HepG2 (cell line): Measurements from ENCODE around the gene CD40. TPM values are rescaled to one million over a fixed set of nuclear protein-coding genes. Genes with fewer than 3 reads are reported as not detected.

Experiments used
- AHR ChIP-seq: IDR thresholded peaks from 2 replicates; pipeline ENCODE4 v1.6.1; 2018; ENCODE audit warnings: missing genetic modification reagents, missing compliant biosample characterization
- CHD2 ChIP-seq: IDR thresholded peaks from 2 replicates; pipeline ENCODE4 v1.6.1; 2011; ENCODE audit warnings: low read depth, low read length, improper control_type of control experiment
- EED ChIP-seq: sonication (generic); formaldehyde crosslinking; IDR thresholded peaks from 2 replicates; pipeline ENCODE4 v1.5.0; 2020; ENCODE audit warnings: mild to moderate bottlenecking, missing genetic modification reagents
- ETV6 ChIP-seq: sonication (generic); formaldehyde crosslinking; conservative IDR thresholded peaks from 2 replicates; pipeline ENCODE4 v1.4.0; 2020; ENCODE audit warnings: missing genetic modification reagents
- JUNB ChIP-seq: sonication (generic); formaldehyde crosslinking; IDR thresholded peaks from 2 replicates; pipeline ENCODE4 v1.8.0; 2022; ENCODE audit warnings: missing genetic modification reagents, mild to moderate bottlenecking, borderline replicate concordance
- MEIS2 ChIP-seq: sonication (generic); formaldehyde crosslinking; IDR thresholded peaks from 2 replicates; pipeline ENCODE4 v1.9.0; 2021; ENCODE audit warnings: mild to moderate bottlenecking, missing genetic modification reagents
- MYNN ChIP-seq: sonication (generic); formaldehyde crosslinking; IDR thresholded peaks from 2 replicates; pipeline ENCODE4 v1.4.0; 2020; ENCODE audit warnings: mild to moderate bottlenecking, low read depth, missing genetic modification reagents
- NFE2L1 ChIP-seq: sonication (generic); formaldehyde crosslinking; IDR thresholded peaks from 2 replicates; pipeline ENCODE4 v1.4.0; 2020; ENCODE audit warnings: missing genetic modification reagents, mild to moderate bottlenecking, borderline replicate concordance
- NR1H2 ChIP-seq: sonication (generic); formaldehyde crosslinking; IDR thresholded peaks from 2 replicates; pipeline ENCODE4 v1.8.1; 2022; ENCODE audit warnings: low read depth, missing genetic modification reagents, borderline replicate concordance
- POLR2G ChIP-seq: fragments of 200-400 bp; formaldehyde crosslinking; IDR thresholded peaks from 2 replicates; pipeline ENCODE4 v1.6.1; 2018; ENCODE audit warnings: mild to moderate bottlenecking, low read depth, low read length, moderate library complexity
- RBAK ChIP-seq: sonication (generic); formaldehyde crosslinking; IDR thresholded peaks from 2 replicates; pipeline ENCODE4 v1.5.1; 2020; ENCODE audit warnings: mild to moderate bottlenecking, missing genetic modification reagents
- RFX5 ChIP-seq: IDR thresholded peaks from 2 replicates; pipeline ENCODE4 v1.6.1; 2011; ENCODE audit warnings: low read depth, low read length, improper control_type of control experiment
- SMAD9 ChIP-seq: sonication (generic); formaldehyde crosslinking; IDR thresholded peaks from 2 replicates; pipeline ENCODE4 v1.5.1; 2020; ENCODE audit warnings: mild to moderate bottlenecking, missing genetic modification reagents
- ZMYM3 ChIP-seq: sonication (generic); formaldehyde crosslinking; IDR thresholded peaks from 2 replicates; pipeline ENCODE4 v1.5.1; 2020; ENCODE audit warnings: mild to moderate bottlenecking, missing genetic modification reagents
- ZNF143 ChIP-seq: sonication (generic); formaldehyde crosslinking; IDR thresholded peaks from 2 replicates; pipeline ENCODE4 v1.4.0; 2020; ENCODE audit warnings: missing genetic modification reagents
- ZNF431 ChIP-seq: sonication (generic); formaldehyde crosslinking; IDR thresholded peaks from 2 replicates; pipeline ENCODE4 v1.9.0; 2022; ENCODE audit warnings: missing genetic modification reagents, low read depth, mild to moderate bottlenecking, borderline replicate concordance
- ZNF605 ChIP-seq: sonication (generic); formaldehyde crosslinking; IDR thresholded peaks from 2 replicates; pipeline ENCODE4 v1.8.0; 2022; ENCODE audit warnings: mild to moderate bottlenecking, missing genetic modification reagents
- ZNF788 ChIP-seq: sonication (generic); formaldehyde crosslinking; IDR thresholded peaks from 2 replicates; pipeline ENCODE4 v1.5.0; 2020; ENCODE audit warnings: mild to moderate bottlenecking, missing genetic modification reagents, borderline replicate concordance
- ZNF879 ChIP-seq: sonication (generic); formaldehyde crosslinking; IDR thresholded peaks from 2 replicates; pipeline ENCODE4 v1.8.1; 2023; ENCODE audit warnings: missing genetic modification reagents
- polyA plus RNA-seq, 8 experiments: library from polyadenylated mRNA; depleted of rRNA in 3 of 8; stranded (reverse) in 7 of 8; unstranded in 1 of 8; fragments of >200 nt; fragmentation: Illumina TruSeq in 4 of 8; extraction: Trizol in 4 of 8; gene quantifications; 2 replicates each; pipeline versions ENCODE4 v1.2.1 to v1.2.3, GENCODE V29; 2011 to 2016; ENCODE audit warnings: low read depth in 4 of 8, missing spikeins in 1 of 8, mixed read lengths in 1 of 8; ENCODE audit not compliant: insufficient read depth in 1 of 8
- total RNA-seq, 5 experiments: library from RNA; depleted of rRNA; stranded (reverse); fragments of >200 nt; fragmentation: Illumina TruSeq; extraction: Trizol; gene quantifications; 2 replicates each; pipeline ENCODE4 v1.2.3, GENCODE V29; 2016; ENCODE audit warnings: low read depth in 1 of 5
- TF ChIP-seq, protein P1 (sequence below), 2 experiments: IDR thresholded peaks; 2 replicates each; pipeline ENCODE4 v1.6.1; 2011 to 2012; ENCODE audit warnings: low read length in 2 of 2, borderline replicate concordance in 1 of 2, low read depth in 1 of 2, mild to moderate bottlenecking in 1 of 2, moderate library complexity in 1 of 2
- TF ChIP-seq, protein P2 (sequence below): sonication (generic); formaldehyde crosslinking; IDR thresholded peaks from 2 replicates; pipeline ENCODE4 v1.5.0; 2020; ENCODE audit warnings: mild to moderate bottlenecking, missing genetic modification reagents, borderline replicate concordance
- TF ChIP-seq, protein P3 (sequence below): sonication (generic); formaldehyde crosslinking; IDR thresholded peaks from 2 replicates; pipeline ENCODE4 v1.5.1; 2020; ENCODE audit warnings: missing genetic modification reagents, mild to moderate bottlenecking, borderline replicate concordance

CD40 gene
- total and polyA plus RNA-seq, 2 of the 13 experiments (the other 11 are each of a cell fraction or from before 2014, with no cell fraction given) = 4.6 to 13.4 TPM

DNA sequence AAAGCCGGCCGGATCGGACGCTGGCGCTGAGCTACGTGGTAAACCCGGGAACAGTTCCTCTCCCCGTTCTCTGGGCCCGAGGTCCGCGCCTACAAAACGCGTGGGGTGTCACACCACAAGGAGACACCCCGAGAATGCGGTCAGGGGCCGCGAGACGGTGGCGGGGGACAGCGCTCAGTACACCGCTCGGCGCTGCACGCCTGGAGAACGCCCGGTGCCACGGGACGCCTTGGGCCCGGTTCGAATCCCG lies 29.0 kb upstream of the CD40 start (continued):
- TF ChIP-seq NR1H2 = peak; percentile 80
- peak; percentile 82 for TF ChIP-seq ZNF788 (CRISPR knock-in tag)
- TF ChIP-seq ETV6 (CRISPR knock-in tag) = 0 out of 2 replicates have a peak, but pooled peaks have one; percentile 25
- no peak for TF ChIP-seq MEIS2 (CRISPR knock-in tag)
- 0 out of 2 replicates have a peak, but pooled peaks have one; percentile 49 for TF ChIP-seq ZNF879
- no peak for TF ChIP-seq RFX5
- peak; percentile 89 for TF ChIP-seq MYNN
- TF ChIP-seq EED = peak; percentile 71
- TF ChIP-seq, protein P1, sequence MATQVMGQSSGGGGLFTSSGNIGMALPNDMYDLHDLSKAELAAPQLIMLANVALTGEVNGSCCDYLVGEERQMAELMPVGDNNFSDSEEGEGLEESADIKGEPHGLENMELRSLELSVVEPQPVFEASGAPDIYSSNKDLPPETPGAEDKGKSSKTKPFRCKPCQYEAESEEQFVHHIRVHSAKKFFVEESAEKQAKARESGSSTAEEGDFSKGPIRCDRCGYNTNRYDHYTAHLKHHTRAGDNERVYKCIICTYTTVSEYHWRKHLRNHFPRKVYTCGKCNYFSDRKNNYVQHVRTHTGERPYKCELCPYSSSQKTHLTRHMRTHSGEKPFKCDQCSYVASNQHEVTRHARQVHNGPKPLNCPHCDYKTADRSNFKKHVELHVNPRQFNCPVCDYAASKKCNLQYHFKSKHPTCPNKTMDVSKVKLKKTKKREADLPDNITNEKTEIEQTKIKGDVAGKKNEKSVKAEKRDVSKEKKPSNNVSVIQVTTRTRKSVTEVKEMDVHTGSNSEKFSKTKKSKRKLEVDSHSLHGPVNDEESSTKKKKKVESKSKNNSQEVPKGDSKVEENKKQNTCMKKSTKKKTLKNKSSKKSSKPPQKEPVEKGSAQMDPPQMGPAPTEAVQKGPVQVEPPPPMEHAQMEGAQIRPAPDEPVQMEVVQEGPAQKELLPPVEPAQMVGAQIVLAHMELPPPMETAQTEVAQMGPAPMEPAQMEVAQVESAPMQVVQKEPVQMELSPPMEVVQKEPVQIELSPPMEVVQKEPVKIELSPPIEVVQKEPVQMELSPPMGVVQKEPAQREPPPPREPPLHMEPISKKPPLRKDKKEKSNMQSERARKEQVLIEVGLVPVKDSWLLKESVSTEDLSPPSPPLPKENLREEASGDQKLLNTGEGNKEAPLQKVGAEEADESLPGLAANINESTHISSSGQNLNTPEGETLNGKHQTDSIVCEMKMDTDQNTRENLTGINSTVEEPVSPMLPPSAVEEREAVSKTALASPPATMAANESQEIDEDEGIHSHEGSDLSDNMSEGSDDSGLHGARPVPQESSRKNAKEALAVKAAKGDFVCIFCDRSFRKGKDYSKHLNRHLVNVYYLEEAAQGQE (IDR thresholded peaks at IDR 0.05; ENCODE audit: borderline replicate concordance in 1 of 2, low read depth in 1 of 2, low read length in 2 of 2) = 0 out of 4 replicates have a peak, but pooled peaks of 1 of the 2 experiments have one; percentile 39
- peak; percentile 22; the same call in 1 of the 2 replicates for TF ChIP-seq RBAK (CRISPR knock-in tag)
- no peak for TF ChIP-seq JUNB (CRISPR knock-in tag)
- TF ChIP-seq NFE2L1 (CRISPR knock-in tag) = 0 out of 2 replicates have a peak, but pooled peaks have one; percentile 83
- TF ChIP-seq SMAD9 (CRISPR knock-in tag) = peak; percentile 73; the same call in 1 of the 2 replicates
- peak; percentile 79; the same call in 1 of the 2 replicates for TF ChIP-seq ZNF605 (CRISPR knock-in tag)
- no peak for TF ChIP-seq ZNF143
- TF ChIP-seq ZMYM3 = no peak; the same call in 1 of the 2 replicates
- TF ChIP-seq CHD2 = 0 out of 2 replicates have a peak, but pooled peaks have one; percentile 17
- TF ChIP-seq, protein P2, sequence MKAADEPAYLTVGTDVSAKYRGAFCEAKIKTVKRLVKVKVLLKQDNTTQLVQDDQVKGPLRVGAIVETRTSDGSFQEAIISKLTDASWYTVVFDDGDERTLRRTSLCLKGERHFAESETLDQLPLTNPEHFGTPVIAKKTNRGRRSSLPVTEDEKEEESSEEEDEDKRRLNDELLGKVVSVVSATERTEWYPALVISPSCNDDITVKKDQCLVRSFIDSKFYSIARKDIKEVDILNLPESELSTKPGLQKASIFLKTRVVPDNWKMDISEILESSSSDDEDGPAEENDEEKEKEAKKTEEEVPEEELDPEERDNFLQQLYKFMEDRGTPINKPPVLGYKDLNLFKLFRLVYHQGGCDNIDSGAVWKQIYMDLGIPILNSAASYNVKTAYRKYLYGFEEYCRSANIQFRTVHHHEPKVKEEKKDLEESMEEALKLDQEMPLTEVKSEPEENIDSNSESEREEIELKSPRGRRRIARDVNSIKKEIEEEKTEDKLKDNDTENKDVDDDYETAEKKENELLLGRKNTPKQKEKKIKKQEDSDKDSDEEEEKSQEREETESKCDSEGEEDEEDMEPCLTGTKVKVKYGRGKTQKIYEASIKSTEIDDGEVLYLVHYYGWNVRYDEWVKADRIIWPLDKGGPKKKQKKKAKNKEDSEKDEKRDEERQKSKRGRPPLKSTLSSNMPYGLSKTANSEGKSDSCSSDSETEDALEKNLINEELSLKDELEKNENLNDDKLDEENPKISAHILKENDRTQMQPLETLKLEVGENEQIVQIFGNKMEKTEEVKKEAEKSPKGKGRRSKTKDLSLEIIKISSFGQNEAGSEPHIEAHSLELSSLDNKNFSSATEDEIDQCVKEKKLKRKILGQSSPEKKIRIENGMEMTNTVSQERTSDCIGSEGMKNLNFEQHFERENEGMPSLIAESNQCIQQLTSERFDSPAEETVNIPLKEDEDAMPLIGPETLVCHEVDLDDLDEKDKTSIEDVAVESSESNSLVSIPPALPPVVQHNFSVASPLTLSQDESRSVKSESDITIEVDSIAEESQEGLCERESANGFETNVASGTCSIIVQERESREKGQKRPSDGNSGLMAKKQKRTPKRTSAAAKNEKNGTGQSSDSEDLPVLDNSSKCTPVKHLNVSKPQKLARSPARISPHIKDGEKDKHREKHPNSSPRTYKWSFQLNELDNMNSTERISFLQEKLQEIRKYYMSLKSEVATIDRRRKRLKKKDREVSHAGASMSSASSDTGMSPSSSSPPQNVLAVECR (CRISPR knock-in tag) = no peak; the same call in 1 of the 2 replicates
- peak; percentile 71; the same call in 1 of the 2 replicates for TF ChIP-seq AHR
- 0 out of 2 replicates have a peak, but pooled peaks have one; percentile 9 for TF ChIP-seq ZNF431 (CRISPR knock-in tag)
- TF ChIP-seq, protein P3, sequence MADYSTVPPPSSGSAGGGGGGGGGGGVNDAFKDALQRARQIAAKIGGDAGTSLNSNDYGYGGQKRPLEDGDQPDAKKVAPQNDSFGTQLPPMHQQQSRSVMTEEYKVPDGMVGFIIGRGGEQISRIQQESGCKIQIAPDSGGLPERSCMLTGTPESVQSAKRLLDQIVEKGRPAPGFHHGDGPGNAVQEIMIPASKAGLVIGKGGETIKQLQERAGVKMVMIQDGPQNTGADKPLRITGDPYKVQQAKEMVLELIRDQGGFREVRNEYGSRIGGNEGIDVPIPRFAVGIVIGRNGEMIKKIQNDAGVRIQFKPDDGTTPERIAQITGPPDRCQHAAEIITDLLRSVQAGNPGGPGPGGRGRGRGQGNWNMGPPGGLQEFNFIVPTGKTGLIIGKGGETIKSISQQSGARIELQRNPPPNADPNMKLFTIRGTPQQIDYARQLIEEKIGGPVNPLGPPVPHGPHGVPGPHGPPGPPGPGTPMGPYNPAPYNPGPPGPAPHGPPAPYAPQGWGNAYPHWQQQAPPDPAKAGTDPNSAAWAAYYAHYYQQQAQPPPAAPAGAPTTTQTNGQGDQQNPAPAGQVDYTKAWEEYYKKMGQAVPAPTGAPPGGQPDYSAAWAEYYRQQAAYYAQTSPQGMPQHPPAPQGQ (CRISPR knock-in tag) = no peak
- TF ChIP-seq POLR2G = no peak
